ENCODE data around the gene CHAT.

GRCh38 chr10:49696311-49696710 is 82.5 kb downstream of the CHAT start:
- TF ChIP-seq POLR2A (IDR thresholded peaks at IDR 0.05) (no peak), CTCF (IDR thresholded peaks at IDR 0.05) (no peak), POLR2AphosphoS5 (IDR thresholded peaks at IDR 0.05) (no peak)

All from gastroesophageal sphincter (tissue), 3 donors.